Small intestine (tissue), 7 donors: Measurements from ENCODE around the gene HAUS5. TPM values are rescaled to one million over a fixed set of nuclear protein-coding genes. Genes with fewer than 3 reads are reported as not detected.

Experiments
- DNase-seq, 2 donors: peaks; one replicate each; pipeline versions ENCODE4 v3.0.0 to v3.0.0-alpha.2; 2013
- FAIRE-seq: peaks from 2 replicates; lab custom pipeline; 2012; peaks lifted over from hg19 to GRCh38; lab: Jason Lieb, UNC
- H3K27ac ChIP-seq, 3 donors: one replicate each; pipeline ENCODE4 v1.5.1; 2013; ENCODE audit warnings: low read length in 2 of 3, mild to moderate bottlenecking in 2 of 3, control low read depth in 1 of 3, inconsistent platforms in 1 of 3, low read depth in 1 of 3, moderate library complexity in 1 of 3
- H3K27me3 ChIP-seq, 3 donors: one replicate each; pipeline ENCODE4 v1.6.1; 2013; ENCODE audit warnings: low read length in 3 of 3, inconsistent platforms in 1 of 3; ENCODE audit not compliant: control insufficient read depth in 3 of 3, insufficient read depth in 3 of 3
- H3K36me3 ChIP-seq, 3 donors: one replicate each; pipeline ENCODE4 v1.6.1; 2013; ENCODE audit warnings: low read length in 3 of 3, inconsistent platforms in 1 of 3, low read depth in 1 of 3, mild to moderate bottlenecking in 1 of 3, moderate library complexity in 1 of 3; ENCODE audit not compliant: control insufficient read depth in 3 of 3, insufficient read depth in 2 of 3
- H3K4me1 ChIP-seq, 3 donors: one replicate each; pipeline ENCODE4 v1.6.1; 2013; ENCODE audit warnings: low read length in 2 of 3, inconsistent platforms in 1 of 3, low read depth in 1 of 3, mild to moderate bottlenecking in 1 of 3, moderate library complexity in 1 of 3; ENCODE audit not compliant: control insufficient read depth in 3 of 3, insufficient read depth in 2 of 3
- H3K4me3 ChIP-seq, 3 donors: one replicate each; pipeline ENCODE4 v1.5.1; 2013; ENCODE audit warnings: low read length in 3 of 3, control low read depth in 1 of 3, inconsistent platforms in 1 of 3, low read depth in 1 of 3, mild to moderate bottlenecking in 1 of 3, moderate library complexity in 1 of 3
- H3K9me3 ChIP-seq, 2 donors: one replicate each; pipeline ENCODE4 v1.6.1; 2013; ENCODE audit warnings: low read depth in 1 of 2, low read length in 1 of 2; ENCODE audit not compliant: control insufficient read depth in 2 of 2, insufficient read depth in 1 of 2
- WGBS, 3 donors: extraction: QIAGEN DNeasy Blood & Tissue Kit; methylation state at CpG; one replicate each; pipeline ENCODE4 v1.1.7; 2013; 5-methylcytosine and 5-hydroxymethylcytosine counted together
- polyA plus RNA-seq, 4 donors: library from polyadenylated mRNA; stranded (reverse) in 3 of 4; unstranded in 1 of 4; fragments of 200-250 nt in 3 of 4; fragments of 120-200 nt in 1 of 4; gene quantifications; one replicate each; pipeline versions ENCODE4 v1.2.1 to v1.2.3, GENCODE V29; 2013
- donor health status: healthy with polysubstance abuse.
- donor health status: control.
- donor health status: control.
- donor health status: Bipolar disorder and iron deficiency.
- donor health status: healthy.

HAUS5 gene
- polyA plus RNA-seq, 4 donors: 0.67 to 12.6 (median 5.5) TPM

- WGBS, 3 donors: 11 to 37% (median 19%) methylated on average over 3 of the region's 3 CpGs
- Histone ChIP-seq H3K27me3 (peaks cover 0 to 20% (median 8%) of the 10 kb centered on the region in 3 donors), H3K4me1 (no peaks in the 10 kb centered on the region), H3K4me3 (no peak overlapping the region), H3K27ac (no peak overlapping the region), H3K9me3 (no peaks in the 10 kb centered on the region), H3K36me3 (no peaks in the 10 kb centered on the region)
- FAIRE-seq: no peak
- DNase-seq: peak; percentile 33 to 46
Observed at GRCh38 chr19:35671818-35672217, 59.3 kb downstream of the HAUS5 start.

DNA sequence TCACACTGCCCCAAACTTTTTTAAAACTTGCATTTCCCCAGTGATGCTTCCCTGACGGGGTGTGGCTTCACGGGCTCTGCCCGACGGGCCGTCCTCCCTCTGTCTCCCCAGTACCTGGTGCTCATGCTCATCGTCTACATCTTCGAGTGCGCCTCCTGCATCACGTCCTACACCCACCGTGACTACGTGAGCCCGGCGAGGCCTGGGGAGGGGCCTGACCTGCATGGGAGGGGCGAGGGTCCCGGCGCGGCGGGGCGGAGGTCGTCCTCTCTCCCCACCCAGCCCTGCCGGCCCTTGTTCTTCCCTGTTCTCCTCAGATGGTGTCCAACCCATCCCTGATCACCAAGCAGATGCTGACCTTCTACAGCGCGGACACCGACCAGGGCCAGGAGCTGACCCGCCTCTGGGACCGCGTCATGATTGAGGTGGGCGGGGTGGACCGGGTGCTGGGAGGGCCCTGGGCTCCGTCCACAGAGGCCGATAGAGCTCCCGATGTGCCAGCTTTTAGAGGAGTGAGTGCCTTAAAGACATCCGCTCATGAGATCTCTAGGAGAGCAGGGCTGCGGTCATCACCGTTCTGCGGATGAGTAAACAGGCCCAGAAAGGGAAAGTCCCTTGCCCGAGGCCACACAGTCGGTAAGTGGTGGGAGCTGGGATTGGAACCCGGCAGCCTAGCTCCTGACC, 60.7 kb downstream of the HAUS5 start:
- FAIRE-seq (no peak), DNase-seq (peak in 1 of 2 donors; percentile 25)
- Histone ChIP-seq H3K4me1 (no peaks in the 10 kb centered on the region), H3K9me3 (no peaks in the 10 kb centered on the region), H3K27me3 (peaks cover 0 to 20% (median 8%) of the 10 kb centered on the region in 3 donors), H3K36me3 (no peaks in the 10 kb centered on the region), H3K4me3 (no peak overlapping the region), H3K27ac (no peak overlapping the region)
- WGBS, 3 donors: 2 to 4% (median 2%) methylated on average over 34 to 39 of the region's 39 CpGs

Other genes with a start within 250 kb of the HAUS5 start
- gene GPR42, start 241.7 kb upstream of the HAUS5 start, polyA plus RNA-seq: under 1 TPM in 2 of 4 donors, not detected in 2; 0.06 to 0.15 TPM
- gene FFAR2, start 164.5 kb upstream of the HAUS5 start, polyA plus RNA-seq: 1 to 10 TPM in 1 of 4 donors, under 1 TPM in 3; 0.54 to 3.7 (median 0.81) TPM
- under 1 TPM in 1 of 4 donors, not detected in 3; 0.37 TPM for gene KRTDAP, start 122.3 kb upstream of the HAUS5 start, polyA plus RNA-seq
- gene DMKN, start 99.1 kb upstream of the HAUS5 start, polyA plus RNA-seq: 10 to 100 TPM in 1 of 4 donors, 1 to 10 TPM in 2, not detected in 1; 4.7 to 36.9 (median 7.6) TPM
- gene SBSN, start 84.4 kb upstream of the HAUS5 start, polyA plus RNA-seq: 1 to 10 TPM in 1 of 4 donors, under 1 TPM in 2, not detected in 1; 0.07 to 1.8 (median 0.54) TPM
- not detected for gene GAPDHS, start 79.3 kb upstream of the HAUS5 start, polyA plus RNA-seq
- 100 to 1,000 TPM in 1 of 4 donors, 10 to 100 TPM in 3; 40.3 to 149 (median 77.5) TPM for gene TMEM147, start 67.1 kb upstream of the HAUS5 start, polyA plus RNA-seq
- gene ATP4A, start 49.1 kb upstream of the HAUS5 start, polyA plus RNA-seq: under 1 TPM in 1 of 4 donors, not detected in 3; 0.36 TPM
- not detected for gene PMIS2, start 26.6 kb upstream of the HAUS5 start, polyA plus RNA-seq
- gene RBM42, start 16.3 kb downstream of the HAUS5 start, polyA plus RNA-seq: 10 to 100 TPM; 59.7 to 71.5 (median 64.9) TPM
- gene ETV2, start 29.0 kb downstream of the HAUS5 start, polyA plus RNA-seq: 1 to 10 TPM; 2.1 to 7.3 (median 4.2) TPM
- gene COX6B1, start 35.6 kb downstream of the HAUS5 start, polyA plus RNA-seq: 1,000 to 10,000 TPM in 3 of 4 donors, 100 to 1,000 TPM in 1; 326 to 2,391 (median 1,554) TPM
- gene UPK1A, start 53.8 kb downstream of the HAUS5 start, polyA plus RNA-seq: under 1 TPM in 1 of 4 donors, not detected in 3; 0.07 TPM
- under 1 TPM in 2 of 4 donors, not detected in 2; 0.22 to 0.35 TPM for gene ZBTB32, start 91.8 kb downstream of the HAUS5 start, polyA plus RNA-seq
- 10 to 100 TPM; 21.6 to 47.9 (median 26.3) TPM for gene KMT2B, start 105.3 kb downstream of the HAUS5 start, polyA plus RNA-seq
- gene IGFLR1, start 129.7 kb downstream of the HAUS5 start, polyA plus RNA-seq: 10 to 100 TPM in 3 of 4 donors, 1 to 10 TPM in 1; 4.3 to 17.8 (median 12.1) TPM
- gene U2AF1L4, start 132.7 kb downstream of the HAUS5 start, polyA plus RNA-seq: 10 to 100 TPM; 14.6 to 99.7 (median 34.7) TPM
- 10 to 100 TPM; 59.7 to 95.9 (median 70.1) TPM for gene PSENEN, start 132.9 kb downstream of the HAUS5 start, polyA plus RNA-seq
- gene LIN37, start 135.8 kb downstream of the HAUS5 start, polyA plus RNA-seq: 10 to 100 TPM in 3 of 4 donors, 1 to 10 TPM in 1; 9.6 to 58.6 (median 26.7) TPM
- 10 to 100 TPM in 2 of 4 donors, 1 to 10 TPM in 2; 2.0 to 41.7 (median 11.5) TPM for gene HSPB6, start 144.3 kb downstream of the HAUS5 start, polyA plus RNA-seq
- 10 to 100 TPM in 2 of 4 donors, 1 to 10 TPM in 2; 1.8 to 15.0 (median 6.2) TPM for gene PROSER3, start 145.4 kb downstream of the HAUS5 start, polyA plus RNA-seq
- gene ARHGAP33, start 162.8 kb downstream of the HAUS5 start, polyA plus RNA-seq: 10 to 100 TPM in 1 of 4 donors, 1 to 10 TPM in 3; 1.1 to 16.2 (median 5.0) TPM
- under 1 TPM in 2 of 4 donors, not detected in 2; 0.24 to 0.54 TPM for gene PRODH2, start 200.1 kb downstream of the HAUS5 start, polyA plus RNA-seq
- under 1 TPM in 2 of 4 donors, not detected in 2; 0.06 to 0.52 TPM for gene NPHS1, start 239.8 kb downstream of the HAUS5 start, polyA plus RNA-seq
- gene KIRREL2, start 244.2 kb downstream of the HAUS5 start, polyA plus RNA-seq: under 1 TPM in 2 of 4 donors, not detected in 2; 0.10 to 0.62 TPM